H4 (cell line): Measurements from ENCODE around the gene RBM26. TPM values are rescaled to one million over a fixed set of nuclear protein-coding genes. Genes with fewer than 3 reads are reported as not detected.

Source experiments
- DNase-seq: peaks from one replicate; pipeline ENCODE4 v3.0.0-alpha.2; 2015; ENCODE audit warnings: low spot score
- total RNA-seq: library from RNA; depleted of rRNA; stranded (reverse); fragments of >200 nt; shearing (Covaris generic); gene quantifications from 2 replicates; pipeline ENCODE4 v1.2.3, GENCODE V29; 2014

Gene RBM26
- total RNA-seq, 1 experiment from 2014 or later = 15.9 TPM

- no peak for DNase-seq
Observed at GRCh38 chr13:79336966-79337365, 69.1 kb downstream of the RBM26 start.

GRCh38 chr13:79328510-79328909 is 77.5 kb downstream of the RBM26 start:
- DNase-seq = no peak

- DNase-seq = no peak
Observed at GRCh38 chr13:79320433-79320832, 85.6 kb downstream of the RBM26 start.

DNA sequence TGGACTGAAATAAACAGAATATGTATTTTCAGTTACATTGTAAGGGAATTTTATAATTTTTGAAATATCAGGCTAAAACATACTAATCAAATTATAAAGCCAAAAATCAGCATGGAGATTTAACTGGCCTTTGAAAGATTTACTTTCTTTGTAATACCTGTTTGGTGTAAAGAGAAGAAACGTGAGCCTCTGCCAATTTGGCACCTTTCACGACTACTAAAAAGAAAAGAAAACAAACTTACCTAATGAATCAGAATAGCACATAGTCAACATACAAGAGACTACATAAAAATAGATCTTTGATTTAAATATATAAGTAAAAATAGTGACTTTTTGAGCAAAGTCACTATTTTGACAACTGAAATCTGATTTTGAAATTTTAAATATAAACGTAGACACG is 87.4 kb downstream of the RBM26 start:
- no peak for DNase-seq

DNA sequence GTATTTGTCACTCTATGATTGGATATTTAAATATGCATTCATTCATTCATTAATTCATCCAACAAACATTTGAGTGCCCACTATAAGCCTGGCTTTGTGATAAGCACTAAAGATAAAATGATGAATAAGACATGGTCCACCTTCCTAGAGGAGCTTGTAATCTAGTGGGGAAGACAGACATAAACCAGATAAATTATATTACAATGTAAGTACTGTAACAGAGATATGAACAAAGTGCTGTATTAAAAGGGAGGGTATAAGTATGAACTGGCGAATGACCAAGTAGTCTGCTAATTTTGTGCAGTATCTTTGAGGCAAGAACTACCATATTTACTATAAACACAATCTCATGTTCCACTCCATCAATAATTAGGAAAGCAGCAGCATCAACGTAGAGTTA is 88.2 kb downstream of the RBM26 start:
- no peak for DNase-seq

DNA sequence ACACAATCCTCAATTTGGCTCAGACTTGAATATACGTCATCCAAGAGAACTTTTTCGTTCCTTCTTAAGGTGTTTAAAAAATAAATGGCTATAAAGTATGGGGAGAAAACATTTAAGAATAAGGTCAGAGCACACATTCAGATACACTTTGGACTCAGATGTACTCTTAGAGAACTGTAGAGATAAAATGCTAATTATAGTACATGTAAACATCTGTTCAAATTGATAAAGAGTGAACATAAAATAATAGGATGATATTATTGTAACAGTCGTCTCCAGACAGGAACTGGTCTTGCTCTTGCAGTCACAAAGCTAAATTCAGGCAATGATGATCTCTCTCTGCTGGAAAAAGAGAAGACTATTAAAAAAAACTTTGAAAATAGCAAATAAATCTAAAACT is 91.4 kb downstream of the RBM26 start:
- no peak for DNase-seq

DNA sequence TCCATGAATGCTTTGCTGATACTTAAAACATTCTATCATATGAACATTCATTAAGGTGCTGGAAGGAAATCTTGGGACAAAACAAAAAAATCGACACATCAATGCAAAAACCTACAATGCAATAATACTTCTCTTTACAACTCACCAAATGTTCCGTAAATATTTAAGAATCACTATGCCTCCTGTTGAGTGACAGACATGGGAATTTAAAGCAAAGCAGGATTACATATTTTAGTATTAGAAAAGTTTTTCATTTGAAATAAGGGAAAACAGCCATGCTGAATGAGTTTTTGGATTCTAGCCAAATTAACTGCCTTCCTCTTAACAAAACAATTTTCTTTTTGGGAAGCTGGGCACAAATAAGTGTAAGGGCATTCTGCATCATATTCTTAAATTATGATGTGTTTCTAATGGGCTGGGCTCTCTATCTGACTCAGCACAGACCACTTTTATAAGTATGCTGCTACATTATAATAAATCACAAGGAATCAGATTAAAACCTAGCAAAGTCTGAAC is 93.7 kb downstream of the RBM26 start:
- no peak for DNase-seq

GRCh38 chr13:79311386-79311785 is 94.7 kb downstream of the RBM26 start:
- DNase-seq = no peak

- no peak for DNase-seq
Observed at GRCh38 chr13:79309690-79310089, 96.4 kb downstream of the RBM26 start.

DNA sequence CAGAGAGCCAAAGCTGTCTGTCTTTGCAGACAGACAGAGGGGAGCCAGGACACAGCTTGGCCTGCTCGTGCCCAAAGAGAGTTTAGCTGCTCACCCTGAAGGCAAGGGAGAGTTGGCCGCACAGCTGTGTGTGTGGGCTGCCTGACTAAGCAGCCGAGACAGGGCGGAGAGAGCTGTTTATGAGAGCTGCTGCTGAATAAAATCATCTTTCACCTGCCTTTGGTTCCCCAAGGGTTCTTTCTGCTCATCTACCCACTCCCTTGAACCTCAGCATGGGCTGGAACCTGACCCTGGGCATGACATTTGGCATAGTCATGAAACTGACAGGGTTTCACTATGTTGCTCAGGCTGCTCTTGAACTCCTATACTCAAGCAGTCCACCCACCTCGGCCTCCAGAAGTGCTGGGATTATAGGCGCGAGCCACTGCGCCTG is 98.2 kb downstream of the RBM26 start:
- no peak for DNase-seq

- DNase-seq = no peak
Observed at GRCh38 chr13:79307433-79307861, 98.6 kb downstream of the RBM26 start.

DNA sequence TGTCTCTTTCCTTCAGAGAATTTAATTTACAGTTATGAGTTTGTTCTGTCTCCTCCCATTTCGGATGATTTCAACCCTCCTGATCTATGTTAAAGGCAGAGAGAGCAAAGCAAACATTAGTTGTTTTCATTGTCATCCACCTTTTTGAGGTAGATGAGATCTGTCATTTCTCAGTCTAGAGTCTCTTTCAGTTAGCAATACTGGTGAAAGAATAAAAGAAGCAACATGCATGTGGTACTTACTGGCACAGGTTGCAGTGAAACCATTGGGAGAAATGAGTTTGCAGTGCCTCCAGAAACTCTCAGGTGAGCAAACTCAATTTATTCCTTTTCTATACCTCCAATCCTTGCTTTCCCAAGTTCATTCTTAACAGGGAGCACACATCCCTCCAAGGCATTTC is 99.4 kb downstream of the RBM26 start:
- DNase-seq = no peak

DNA sequence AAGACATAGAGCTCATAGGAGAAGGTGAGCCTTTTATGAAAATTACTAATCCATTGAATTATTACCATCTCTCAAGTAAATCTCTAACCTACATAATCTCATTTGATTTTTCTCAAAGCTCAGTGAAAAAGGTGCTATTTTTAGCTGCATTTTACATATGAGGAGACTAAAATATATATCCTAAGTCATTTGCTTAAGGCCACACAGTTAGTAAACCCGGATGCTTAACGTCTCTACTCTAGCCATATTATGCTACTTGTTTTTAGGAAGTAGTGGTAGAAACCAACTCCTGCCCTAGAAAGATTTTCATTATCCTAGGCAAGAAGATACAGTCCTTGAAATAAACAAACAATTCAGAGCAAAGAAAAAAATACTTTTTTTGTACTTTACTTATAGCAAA is 108.9 kb downstream of the RBM26 start:
- no peak for DNase-seq

GRCh38 chr13:79295906-79296706 is 109.9 kb downstream of the RBM26 start:
- no peak for DNase-seq

GRCh38 chr13:79290595-79291244 is 115.3 kb downstream of the RBM26 start:
- DNase-seq = no peak

- no peak for DNase-seq
Observed at GRCh38 chr13:79289571-79289970, 116.5 kb downstream of the RBM26 start.

- no peak for DNase-seq
Observed at GRCh38 chr13:79287939-79288795, 117.9 kb downstream of the RBM26 start.

GRCh38 chr13:79285159-79285558 is 120.9 kb downstream of the RBM26 start:
- no peak for DNase-seq

DNA sequence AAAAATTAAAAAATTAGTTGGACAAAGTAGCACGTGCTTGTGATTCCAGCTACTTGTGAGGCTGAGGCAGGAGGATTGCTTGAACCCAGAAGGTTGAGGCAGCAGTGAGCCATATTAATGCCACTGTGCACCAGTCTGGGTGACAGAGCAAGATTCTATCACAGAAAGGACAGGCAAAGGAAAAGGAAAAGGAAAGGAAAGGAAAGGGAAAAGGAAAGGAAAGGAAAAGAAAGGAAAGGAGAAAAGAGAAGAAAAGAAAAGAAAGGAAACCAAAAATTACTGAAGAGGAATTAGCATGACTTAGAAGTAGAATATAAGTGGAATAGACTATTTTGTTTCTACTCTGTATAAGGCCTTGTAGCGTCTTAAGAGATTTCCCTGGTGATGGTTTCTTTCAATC is 122.3 kb downstream of the RBM26 start:
- DNase-seq = no peak

- no peak for DNase-seq
Observed at GRCh38 chr13:79282976-79283375, 123.1 kb downstream of the RBM26 start.

- no peak for DNase-seq
Observed at GRCh38 chr13:79282508-79282907, 123.5 kb downstream of the RBM26 start.

DNA sequence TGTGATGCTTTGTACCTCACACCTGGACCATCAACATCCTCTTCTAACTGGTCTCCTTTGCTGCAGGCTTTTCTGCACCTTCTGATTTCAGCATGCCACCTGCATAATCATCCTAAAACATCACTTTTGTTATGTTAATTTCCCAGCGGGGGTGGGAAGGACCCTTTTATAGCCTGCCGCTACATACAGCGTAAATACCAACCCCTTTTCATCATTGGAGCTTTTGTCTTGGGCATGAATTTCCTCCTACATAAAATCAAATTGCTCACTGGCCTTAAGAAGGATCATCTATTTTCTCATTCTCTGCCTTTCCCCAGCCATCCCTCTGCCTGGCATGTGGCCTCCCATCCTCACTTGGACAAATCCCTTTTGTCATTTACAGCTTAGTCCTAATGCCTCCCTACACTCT is 124.7 kb downstream of the RBM26 start:
- DNase-seq = no peak
